Mucosa of gallbladder (tissue), 1 donor: ENCODE measurements around the gene ANKFN1. TPM values are rescaled to one million over a fixed set of nuclear protein-coding genes. Genes with fewer than 3 reads are reported as not detected.

Experiments used
- DNase-seq: peaks from one replicate; pipeline ENCODE4 v3.0.0-alpha.2; 2020; ENCODE audit warnings: low spot score
- total RNA-seq: library from RNA; stranded (reverse); gene quantifications from one replicate; pipeline ENCODE4 v1.2.1, GENCODE V29; 2021
- donor health status: DM: no; HTN: no; CAD: no.

ANKFN1 gene
- total RNA-seq, 1 donor from 2014 or later: 1.3 TPM

DNA sequence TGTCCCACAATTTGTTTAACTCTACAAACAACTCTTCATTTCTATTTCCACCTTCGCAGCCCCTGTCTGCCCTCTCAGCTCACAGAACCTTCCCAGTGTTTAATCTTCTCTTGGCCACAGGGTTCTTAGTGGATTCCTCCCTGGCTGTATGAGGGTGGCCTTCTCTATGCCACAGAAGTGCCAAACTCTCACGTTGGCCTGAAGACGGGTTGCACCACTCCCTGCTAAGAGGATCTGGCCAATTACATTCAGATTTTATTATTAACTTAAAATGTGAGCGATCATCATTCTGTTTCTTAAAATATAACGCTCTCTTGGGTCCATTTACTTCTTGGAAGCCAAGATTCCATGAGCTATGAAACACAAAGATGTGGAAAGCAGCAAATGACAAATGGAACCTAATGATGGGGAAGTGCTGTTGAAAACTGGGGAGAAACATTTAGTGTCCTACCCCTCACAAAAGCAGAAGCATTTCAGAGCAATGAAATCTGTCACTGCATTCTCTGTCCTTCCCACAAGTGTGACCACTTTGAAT is 348.9 kb downstream of the ANKFN1 start:
- no peak for DNase-seq

- DNase-seq: no peak
Measured at GRCh38 chr17:56505154-56505756, 352.0 kb downstream of the ANKFN1 start.

GRCh38 chr17:56506349-56506748 is 353.1 kb downstream of the ANKFN1 start:
- no peak for DNase-seq

DNA sequence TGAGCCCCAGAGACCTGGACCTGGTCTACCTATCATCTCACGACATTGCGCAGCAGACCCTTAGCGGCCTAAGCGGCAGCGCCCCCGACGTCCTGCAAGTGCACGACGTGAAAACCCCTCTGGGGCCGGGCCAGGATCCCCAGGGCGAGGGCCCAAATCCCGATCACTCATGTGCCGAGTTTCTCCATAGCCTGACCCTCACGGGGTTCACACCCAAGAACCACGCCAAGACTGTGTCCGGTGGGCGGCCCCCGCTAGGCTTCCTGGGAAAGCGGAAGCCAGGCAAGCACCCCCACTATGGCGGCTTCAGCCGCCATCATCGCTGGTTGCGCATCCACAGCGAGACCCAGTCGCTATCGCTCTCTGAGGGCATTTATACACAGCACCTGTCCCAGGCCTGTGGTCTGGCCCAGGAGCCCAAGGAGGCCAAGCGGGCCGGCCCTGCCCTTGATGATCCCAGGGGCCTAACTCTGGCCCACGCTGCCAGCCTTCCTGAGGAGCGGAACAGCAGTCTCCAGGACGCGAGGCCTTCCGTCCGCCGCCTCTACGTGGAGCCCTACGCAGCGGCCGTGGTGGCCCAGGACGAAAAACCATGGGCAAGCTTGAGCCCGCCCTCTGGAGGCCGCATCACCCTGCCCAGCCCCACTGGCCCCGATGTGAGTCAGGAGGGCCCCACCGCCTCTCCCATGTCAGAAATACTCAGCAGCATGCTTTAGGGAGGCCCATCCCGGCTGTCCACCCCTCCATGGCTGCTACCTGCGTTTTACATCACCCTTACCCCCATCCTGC is 357.5 kb downstream of the ANKFN1 start:
- no peak for DNase-seq

- no peak for DNase-seq
Measured at GRCh38 chr17:56514264-56514663, 361.0 kb downstream of the ANKFN1 start.

GRCh38 chr17:56514899-56515298 is 361.6 kb downstream of the ANKFN1 start:
- DNase-seq: no peak

- no peak for DNase-seq
Measured at GRCh38 chr17:56521414-56522141, 368.3 kb downstream of the ANKFN1 start.

DNA sequence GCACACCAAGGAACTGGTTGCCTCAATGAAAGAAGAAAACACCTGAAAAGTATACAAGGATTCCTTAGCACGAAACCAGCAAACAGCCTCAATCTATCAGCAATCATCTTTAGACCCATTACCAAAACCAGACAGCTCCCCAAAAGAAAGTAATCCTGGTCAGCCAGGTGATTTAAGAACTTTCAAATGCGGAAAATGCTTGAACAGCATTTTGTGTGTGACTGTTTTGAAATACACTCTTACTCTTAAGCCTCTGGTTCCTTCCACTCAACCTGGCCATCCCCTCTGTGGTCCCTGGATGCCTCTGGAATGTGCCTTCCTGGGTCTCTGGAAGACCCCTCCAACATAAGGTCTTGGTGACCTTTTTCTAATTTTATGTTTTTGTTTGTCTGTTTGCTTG is 369.8 kb downstream of the ANKFN1 start:
- no peak for DNase-seq

- DNase-seq: no peak
Measured at GRCh38 chr17:56528696-56529095, 375.4 kb downstream of the ANKFN1 start.

DNA sequence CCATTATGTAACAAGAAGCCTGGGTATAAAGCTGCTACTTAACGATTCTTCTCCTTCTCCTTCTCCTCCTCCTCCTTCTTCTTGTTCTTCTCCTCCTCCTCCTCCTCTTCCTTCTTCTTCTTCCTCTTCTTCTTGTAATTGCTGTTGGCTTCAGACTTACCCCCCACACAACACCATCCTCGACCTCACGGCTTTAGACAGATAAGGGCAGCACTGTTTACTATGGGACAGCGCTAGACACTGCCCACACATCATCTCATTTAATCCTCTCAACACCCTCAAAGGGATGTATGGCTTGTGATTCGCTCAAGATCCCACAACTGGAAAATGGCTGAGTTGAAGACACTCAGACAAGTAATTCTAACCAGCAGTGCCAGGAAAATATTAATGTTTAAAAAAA is 379.7 kb downstream of the ANKFN1 start:
- no peak for DNase-seq

DNA sequence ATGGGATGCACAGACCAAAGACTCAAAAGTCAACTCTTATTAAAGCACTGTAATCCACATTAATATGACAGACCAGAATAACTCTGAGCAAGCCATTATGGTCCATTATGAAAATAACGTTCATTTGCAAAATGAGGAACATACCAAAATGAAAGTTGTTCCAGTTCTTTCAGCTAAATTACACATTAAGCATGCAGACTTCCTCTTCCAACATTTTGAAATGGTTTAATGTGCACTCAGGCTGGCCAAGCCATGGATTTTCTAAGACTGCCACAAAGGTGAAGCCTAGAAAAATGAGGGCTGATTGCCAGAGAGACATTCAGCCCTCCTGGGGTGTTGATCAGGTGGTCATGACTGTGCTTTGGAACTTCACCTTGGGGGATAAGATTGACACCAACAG is 383.5 kb downstream of the ANKFN1 start:
- DNase-seq: no peak

GRCh38 chr17:56540836-56541235 is 387.6 kb downstream of the ANKFN1 start:
- DNase-seq: no peak

GRCh38 chr17:56543280-56543679 is 390.0 kb downstream of the ANKFN1 start:
- no peak for DNase-seq

GRCh38 chr17:56545106-56545505 is 391.8 kb downstream of the ANKFN1 start:
- DNase-seq: no peak

- no peak for DNase-seq
Measured at GRCh38 chr17:56545930-56546329, 392.7 kb downstream of the ANKFN1 start.

GRCh38 chr17:56548661-56549060 is 395.4 kb downstream of the ANKFN1 start:
- DNase-seq: no peak

DNA sequence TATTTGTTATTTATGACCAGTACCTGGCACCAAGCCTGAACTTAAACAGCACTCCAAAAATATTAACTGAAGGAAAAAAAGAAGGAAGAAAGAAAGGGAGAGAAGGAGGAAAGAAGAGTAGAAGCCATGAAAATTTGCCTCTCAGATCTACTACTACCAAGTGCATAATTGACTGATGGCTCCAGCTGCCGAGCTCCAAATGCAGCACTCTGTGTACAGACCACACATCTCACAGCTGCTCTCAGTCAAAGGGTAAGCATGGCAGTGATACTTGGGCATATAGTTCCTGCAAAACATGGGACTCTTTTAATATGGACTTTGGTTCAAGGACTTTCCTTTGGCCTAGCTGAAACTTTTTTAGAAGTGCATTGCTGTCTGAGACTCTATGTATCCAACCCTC is 396.2 kb downstream of the ANKFN1 start:
- no peak for DNase-seq

GRCh38 chr17:56557682-56558081 is 404.4 kb downstream of the ANKFN1 start:
- no peak for DNase-seq

GRCh38 chr17:56558088-56558487 is 404.8 kb downstream of the ANKFN1 start:
- DNase-seq: no peak
